ENCODE results near the gene HOMER1.

HOMER1 gene

DNA sequence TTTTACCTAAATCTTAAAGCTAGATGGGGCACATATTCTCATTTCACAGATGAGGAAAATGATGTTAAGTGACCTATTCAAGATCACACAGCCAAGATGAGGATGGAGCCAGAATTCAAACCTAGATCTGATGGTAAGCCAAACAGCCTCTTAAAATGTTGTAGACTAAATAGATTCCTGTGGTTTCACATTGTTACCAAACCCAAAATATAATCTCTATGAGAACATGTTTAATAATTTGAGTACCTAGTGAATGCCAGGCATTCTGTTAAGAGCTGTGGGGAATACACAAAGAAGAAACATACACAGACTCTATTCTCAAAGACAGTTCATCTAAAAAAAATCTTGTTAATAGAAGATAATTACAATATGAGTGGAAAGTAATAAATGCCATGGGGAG is 25.2 kb downstream of the HOMER1 start:
- DNase-seq (ENCODE audit: low read depth) = no peak

DNA sequence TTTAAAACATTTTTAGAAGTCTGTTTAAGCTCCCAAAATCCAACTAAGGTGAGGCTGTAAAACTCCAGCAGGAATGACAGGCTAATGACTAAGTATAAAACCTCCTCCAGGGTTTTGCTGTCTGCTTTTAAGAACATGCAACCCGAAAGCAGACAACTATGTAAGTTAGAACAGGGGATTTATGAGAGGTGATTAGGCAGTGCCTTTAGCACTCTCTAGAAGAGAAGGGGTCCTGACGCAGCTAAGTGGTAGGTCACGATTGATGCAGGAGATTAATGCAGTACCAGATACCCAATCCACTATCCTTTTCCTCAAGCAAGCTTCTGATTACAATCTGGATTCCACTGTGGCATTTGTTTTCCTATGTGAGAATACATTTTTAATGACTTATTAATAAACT is 25.9 kb downstream of the HOMER1 start:
- no peak for DNase-seq (ENCODE audit: low read depth)

DNA sequence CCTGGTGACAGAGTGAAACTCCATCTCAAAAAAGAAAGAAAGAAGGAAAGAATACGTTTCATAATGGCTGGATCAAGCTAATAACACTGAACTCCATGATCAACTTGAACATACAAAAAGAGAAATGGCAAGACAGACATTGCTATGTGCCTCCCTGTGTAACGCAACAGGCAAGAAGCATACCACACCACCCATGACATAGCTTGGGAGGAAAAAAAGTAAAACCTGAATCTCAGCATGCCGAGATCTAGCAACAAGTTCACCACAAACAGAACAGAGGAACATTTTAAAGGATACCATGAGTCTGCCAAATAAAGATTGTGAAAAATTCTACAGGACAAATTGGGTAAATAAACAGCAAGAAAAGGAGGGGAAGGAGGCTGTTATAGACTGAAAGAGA is 26.7 kb downstream of the HOMER1 start:
- no peak for DNase-seq (ENCODE audit: low read depth)

DNA sequence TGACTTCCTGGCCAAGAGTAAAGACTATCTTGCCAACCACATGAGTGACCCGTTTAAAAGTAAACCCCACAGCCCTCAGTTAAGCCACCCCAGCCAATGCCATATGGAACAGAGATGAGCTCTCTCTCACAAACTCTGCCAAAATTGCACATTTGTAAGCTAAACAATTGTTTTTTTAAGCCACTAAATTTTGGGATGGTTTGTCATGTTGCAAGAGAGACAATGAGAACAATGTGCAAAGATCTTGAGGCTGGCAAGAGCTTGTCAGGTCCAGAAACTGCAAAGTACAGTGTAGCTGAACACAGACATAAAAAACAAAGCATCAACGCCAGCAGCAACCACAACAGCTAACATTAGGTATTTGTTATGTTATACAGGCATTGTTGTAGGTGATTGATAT is 27.8 kb downstream of the HOMER1 start:
- no peak for DNase-seq (ENCODE audit: low read depth)

DNA sequence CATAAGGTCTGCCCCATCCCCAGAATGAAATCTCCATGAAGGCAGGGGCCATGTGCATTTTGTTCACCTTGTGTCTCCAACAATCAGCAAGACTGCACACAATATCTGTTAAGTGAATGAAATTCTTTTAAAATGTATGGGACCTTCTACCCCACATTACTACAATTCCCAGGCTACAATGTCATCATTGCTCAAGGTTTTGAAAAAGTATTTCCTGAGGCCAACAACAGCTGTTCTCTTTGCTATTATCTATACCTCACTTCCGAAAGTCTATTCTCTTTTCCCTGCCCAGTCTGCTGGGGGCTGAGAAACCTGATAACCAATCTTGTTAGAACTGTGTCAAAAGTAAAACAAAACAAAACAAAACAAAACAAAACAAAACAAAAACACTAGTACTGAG is 29.2 kb downstream of the HOMER1 start:
- DNase-seq (ENCODE audit: low read depth) = no peak

DNA sequence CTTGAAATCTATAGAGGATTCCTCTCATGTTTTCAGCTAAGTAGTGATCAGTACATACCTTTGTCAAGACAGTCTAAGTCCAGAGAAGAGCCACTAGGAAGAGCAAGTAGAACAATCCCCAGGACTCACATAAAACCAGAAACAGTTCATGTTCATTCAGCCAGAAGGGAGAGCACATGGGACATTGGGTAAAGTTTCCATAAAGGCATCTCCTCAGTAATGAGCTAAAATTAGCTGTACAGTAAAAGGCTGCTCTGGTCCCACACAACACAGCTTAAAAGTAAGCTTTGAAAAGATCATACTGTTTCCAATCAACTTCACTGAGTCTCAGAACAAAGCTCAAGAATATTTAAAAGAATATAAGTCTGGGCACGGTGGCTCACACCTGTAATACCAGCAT is 32.4 kb downstream of the HOMER1 start:
- no peak for DNase-seq (ENCODE audit: low read depth)

DNA sequence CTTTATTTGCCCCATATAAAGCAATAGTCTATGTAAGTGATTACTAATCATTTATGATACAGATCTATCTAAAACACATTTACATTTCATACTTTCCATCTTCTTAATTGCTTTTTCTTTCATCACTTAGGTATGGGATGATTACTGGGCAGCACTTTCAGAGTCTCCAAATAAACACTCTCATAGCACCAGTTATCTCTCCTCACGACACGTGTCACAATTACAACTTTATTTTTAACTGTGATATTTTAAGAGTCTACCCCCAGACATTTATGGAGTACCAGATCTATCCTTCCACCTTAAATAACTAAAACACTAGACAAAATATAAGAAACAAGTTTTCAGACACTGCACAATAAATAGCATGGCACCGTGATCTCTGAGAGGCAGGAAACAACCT is 32.9 kb downstream of the HOMER1 start:
- no peak for DNase-seq (ENCODE audit: low read depth)

DNA sequence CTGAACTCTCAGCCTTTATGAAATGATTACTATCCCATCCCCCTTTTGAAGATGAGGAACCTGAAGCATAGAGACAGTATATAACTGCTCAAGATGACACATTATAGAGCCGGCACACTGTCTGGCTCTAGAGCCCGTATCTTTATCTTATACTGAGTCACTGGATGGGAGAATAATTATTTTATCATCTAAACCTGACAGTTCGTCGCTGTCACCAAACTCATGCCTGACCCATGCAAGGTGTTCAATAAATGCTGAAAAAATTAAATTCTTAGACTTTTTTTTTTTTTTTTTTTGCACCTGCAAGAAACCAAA is 38.8 kb downstream of the HOMER1 start:
- no peak for DNase-seq (ENCODE audit: low read depth)

DNA sequence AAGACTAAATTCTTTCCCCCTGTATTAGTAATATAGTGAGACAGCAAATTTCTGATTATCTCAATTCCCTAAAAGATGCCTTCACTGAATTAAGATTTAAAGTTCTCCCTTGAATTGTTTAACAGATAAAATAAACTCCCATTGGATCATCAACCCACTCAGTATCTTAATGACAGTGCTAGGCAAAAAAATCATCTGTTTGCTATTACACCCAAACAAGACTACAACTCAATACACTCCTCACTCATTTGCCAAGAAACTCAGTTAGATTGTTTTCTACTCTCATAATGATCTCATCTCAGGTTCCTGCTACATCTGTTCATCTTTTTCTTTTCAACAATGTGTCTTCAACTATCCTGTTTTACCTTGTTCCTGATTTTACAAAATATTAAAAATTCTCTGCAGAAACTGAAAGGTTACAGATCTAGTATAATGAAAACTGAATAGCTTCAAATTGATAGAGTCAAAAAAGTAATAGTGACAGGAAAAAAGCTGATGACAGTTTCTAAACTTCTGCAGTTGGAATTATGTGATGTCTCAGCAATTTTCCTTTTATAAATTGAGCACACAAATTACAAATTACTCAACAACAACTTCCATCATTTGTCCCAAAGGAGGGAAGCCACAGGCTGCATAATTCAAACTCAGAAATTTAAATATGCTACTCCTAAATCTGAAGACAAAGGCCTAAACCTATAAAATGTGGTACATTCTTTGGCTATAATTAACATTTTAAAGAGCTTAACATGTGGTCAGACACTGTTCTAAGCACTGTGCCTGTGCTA is 39.4 kb downstream of the HOMER1 start:
- no peak for DNase-seq (ENCODE audit: low read depth)

DNA sequence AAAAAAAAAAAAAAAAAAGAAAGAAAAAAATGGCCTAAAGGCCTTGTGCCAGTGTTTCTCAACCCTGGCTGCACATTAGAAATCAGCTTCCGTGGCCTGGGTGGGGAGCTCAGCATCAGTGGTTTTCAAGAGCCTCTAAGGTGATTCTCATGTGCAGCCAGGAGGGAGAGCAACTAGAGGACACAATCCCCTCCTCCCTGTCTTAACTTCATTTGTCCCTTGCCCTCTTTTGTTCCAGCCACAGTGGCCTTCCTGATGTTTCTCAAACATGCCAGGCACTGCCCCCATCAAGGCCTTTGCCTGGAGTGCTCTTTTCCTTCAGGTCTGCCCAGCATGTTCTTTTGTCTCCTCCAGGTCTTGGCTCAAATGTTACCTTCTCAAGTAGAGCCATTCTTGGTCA is 42.4 kb downstream of the HOMER1 start:
- DNase-seq (ENCODE audit: low read depth) = no peak

DNA sequence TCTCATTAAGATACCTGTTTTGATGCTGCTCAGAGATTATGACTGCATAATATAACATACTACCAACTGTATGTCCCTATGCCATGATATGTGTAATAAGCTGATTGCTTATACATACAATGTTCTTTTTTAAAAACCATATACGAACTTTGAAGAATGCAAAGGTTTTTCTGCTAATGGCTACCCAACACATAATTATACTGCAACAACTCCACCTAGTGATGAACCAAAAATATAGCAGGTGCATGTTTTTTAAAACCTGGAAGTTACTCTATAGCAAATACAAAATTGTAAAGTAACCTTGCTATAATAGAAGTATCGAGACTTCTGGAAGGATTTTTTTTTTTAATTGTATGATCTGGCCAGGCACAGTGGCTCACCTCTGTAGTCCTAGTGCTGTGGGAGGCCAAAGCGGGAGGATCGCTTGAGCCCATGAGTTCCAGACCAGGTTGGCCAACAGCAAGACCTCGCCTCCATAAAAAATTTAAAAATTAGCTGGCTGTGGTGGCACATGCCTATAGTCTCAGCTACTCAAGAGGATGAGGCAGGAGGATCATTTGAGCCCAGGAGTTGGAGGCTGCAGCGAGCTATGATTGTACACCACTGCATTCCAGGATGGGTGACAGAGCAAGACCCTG is 49.1 kb downstream of the HOMER1 start:
- DNase-seq (ENCODE audit: low read depth) = no peak

DNA sequence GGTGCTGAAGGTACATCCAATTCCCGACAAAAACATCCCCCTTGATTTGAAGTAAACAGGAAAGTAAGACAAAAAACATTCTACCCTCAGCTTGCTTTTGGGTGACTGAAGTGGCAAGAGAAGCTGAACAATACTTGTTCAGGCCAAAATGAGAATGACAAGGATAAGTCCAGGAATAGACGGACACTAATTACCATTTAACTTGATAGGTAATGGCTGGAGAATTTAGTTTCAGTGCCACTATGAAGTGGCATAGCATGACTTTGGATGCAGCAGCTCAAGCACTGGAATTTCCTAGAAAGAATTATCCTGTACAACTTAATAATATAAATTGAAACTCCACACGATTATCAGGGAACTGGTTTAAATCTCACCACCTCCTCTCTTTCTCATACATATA is 49.7 kb downstream of the HOMER1 start:
- DNase-seq (ENCODE audit: low read depth) = no peak

DNA sequence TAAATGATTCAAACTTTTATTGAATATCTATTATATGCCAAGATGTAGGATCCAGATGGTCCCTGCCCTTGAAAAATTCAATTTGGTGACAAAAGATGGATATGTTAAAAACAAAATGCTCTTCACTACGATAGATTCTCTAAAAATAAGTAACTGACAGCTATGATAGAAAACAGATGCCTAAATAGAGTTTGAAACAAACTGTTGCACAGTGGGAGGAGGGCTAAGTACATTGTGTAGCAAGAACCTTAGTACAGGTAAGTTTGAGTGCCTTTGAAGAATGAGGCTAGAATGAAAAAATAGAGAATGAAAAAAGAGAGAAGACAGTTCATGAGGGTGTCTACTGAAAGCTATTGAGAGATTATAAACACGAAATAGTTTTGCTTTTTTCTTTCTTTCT is 54.3 kb downstream of the HOMER1 start:
- DNase-seq (ENCODE audit: low read depth) = no peak

DNA sequence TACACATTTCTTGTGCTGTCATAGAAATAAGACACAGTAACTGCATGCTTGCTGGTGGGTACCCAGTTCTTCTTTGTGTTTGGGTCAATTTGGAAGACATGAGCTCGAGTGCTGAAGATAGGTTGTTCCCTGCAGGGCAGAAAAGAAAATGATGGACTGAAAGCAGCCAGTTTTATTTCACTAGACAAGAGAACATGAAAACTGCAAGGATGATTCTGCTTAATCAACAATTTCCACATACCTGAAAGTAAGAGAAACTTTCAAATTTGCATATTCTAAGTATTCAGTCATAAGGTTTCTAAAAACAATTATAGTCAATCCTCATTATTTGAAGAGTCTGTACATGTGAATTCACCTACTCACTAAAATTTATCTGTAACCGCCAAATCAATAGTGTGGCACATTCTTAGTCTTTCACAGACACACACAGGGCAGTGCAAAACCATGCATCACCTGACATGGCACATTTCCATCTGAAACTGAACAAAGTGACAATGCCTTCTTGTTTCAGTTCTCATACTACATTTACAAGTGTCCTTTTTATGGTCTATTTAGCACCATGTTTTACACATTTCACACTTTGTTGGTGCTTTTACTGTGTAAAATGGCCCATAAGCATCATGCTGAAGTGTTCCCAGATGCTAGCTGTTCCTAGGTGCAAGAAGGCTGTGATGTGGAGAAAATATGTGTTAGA is 56.9 kb downstream of the HOMER1 start:
- DNase-seq (ENCODE audit: low read depth) = no peak

DNA sequence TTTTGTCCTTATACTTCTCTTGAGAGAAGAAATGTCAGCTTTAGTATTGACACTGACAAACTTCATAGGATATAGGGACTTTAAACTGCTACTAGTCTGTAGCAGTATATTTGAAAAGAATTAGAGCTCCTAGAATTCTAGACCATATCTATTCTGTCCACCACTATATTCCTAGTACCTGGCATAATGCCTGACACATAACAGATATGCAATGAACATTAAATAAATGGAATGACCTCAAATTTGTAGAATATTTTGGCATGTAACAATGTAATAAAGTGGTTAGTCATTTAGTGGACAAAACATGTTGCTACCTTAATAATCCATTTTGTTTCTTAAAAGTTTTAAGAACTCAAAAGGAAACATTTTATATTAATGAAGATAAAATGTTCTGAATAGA is 57.5 kb downstream of the HOMER1 start:
- no peak for DNase-seq (ENCODE audit: low read depth)

DNA sequence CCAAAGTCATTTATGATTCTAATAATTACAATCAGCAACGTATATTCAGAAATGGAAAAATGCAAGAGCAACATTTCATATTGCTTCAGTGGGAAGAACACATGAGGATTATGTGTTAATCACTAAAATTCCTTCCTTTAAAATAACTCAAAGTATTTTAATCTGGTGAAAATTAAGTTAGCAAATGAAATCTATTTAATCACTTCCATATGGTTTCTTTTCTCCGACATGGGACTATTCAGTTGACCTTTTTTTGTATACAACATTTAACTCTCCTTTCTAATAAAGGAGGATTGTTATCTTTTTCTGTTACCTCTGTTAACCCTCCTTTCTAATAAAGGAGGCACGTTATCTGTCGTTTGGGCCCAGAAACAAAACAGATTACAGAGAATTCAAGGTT is 59.9 kb downstream of the HOMER1 start:
- no peak for DNase-seq (ENCODE audit: low read depth)

DNA sequence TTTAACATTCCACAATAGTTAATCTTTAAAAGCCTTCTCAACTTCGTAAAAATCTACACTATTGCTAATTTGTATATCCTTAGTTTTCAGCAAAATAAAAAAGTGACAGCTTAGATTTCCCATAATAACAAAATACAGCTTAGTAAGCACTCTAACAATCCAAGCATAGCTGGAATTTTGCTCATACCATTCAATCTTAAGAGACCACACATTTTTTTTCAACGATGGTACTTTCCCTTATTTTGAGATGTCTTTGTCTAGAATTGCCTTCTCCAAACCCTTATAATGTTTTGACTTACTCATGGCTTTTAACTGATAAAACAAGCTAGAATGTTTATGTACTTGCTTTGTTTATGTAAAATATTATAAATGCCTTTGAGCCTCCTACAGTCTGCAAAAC is 65.6 kb downstream of the HOMER1 start:
- DNase-seq (ENCODE audit: low read depth) = no peak

DNA sequence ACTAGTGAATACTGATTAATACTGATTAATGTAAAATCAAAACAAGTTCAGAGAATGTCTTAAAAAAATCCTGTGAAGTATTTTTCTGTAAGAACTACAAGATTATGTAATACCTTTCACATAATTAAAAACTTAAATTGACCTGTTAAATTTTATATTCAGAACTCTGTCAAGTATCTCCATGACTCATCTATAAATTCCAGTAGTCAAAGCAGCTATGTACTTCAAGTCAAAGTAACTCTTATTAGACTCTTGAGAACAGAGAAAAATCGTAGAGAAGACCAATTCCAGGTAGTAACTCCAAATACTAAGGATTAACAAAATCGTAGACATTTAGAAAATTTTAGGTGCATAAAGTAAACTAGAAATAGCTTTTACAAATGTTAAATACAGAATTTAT is 77.1 kb downstream of the HOMER1 start:
- DNase-seq (ENCODE audit: low read depth) = no peak

DNA sequence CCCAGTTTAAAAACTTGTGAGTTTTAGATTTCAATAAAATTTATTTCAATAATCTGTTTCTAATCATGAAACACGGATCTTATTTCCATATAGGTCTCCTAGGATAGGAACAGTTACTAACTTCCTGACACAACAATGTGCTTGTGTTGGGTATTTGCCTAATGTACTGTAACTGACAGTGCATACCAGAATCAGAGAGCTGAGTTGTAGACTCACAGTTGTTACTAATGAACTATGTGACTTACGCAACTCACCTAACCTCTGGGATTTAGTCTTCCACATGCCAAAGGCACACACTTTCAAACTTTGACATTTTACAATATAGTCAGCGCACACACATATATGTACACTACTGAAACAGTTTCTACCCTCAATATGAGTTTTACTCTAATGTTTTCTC is 77.7 kb downstream of the HOMER1 start:
- DNase-seq (ENCODE audit: low read depth) = no peak

DNA sequence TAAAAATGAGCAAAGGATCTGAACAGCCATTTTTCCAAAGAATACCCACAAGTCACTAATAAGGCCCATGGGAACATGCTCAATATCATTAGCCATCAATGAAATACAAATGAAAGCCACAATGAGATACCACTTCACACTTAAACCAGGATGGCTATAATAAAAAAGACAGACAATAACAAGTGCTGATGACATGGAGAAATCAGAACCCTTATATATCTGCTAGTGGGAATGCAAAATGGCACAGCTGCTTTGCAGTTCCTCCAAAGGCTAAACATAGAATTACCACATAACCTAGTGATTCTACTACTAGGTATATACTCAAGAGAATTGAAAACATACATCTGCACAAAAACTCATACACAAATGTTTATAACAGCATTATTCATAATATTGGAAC is 83.7 kb downstream of the HOMER1 start:
- DNase-seq (ENCODE audit: low read depth) = no peak

DNA sequence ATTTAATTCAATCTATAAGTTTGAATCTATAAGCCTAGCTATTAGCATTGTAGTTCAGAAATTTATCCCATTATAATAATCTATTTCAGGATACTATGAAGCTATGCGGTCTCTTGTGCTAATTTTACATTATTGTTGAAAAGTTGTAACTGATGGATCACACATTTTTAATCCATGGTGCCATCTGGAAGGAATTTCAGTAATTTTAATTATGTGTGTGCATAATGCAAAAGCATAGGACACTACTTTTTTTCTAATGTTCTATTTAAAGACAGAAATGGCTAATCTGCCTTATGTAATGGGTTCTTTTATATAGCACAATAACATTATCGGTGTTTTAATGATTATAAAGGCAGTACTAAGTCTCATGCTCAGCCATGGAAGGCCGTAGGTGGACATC is 90.6 kb downstream of the HOMER1 start:
- no peak for DNase-seq (ENCODE audit: low read depth)

DNA sequence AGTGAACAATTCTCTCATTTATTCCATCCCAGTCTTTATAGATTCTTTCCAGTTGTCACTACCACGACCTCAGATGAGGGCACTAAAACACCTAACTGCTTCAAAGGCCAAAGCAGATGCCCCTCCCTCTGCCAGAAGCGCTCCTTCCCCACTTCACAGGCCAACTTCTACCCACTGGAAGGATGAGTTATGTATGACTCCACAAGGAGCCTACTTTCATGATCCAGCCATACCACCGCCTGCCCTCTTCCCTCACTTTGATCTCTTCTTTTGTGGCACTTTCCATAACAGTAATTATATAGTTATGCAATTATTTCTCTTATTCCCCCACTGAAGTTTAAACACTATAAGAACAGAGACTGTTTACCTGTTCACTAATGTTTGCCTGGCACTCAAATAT is 93.7 kb downstream of the HOMER1 start:
- DNase-seq (ENCODE audit: low read depth) = no peak

DNA sequence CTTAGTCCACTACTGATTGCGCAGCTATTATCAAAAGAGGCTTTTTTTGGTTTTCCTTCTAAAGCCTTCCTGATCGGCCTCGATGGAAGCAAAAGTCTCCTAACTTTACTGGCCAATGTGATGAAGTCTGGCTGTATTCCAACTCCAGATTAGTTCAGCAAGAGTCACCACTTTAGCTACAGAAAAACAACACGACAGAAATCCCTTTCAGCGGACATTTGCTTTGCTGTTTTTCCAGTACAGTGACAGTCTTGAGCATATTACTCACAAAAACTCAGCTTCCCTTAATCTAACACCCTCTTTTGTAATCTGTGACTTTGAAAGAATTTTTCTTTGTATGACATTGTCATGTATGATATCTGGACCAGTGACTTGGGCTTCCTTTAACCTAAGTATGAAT is 95.7 kb downstream of the HOMER1 start:
- no peak for DNase-seq (ENCODE audit: low read depth)

DNA sequence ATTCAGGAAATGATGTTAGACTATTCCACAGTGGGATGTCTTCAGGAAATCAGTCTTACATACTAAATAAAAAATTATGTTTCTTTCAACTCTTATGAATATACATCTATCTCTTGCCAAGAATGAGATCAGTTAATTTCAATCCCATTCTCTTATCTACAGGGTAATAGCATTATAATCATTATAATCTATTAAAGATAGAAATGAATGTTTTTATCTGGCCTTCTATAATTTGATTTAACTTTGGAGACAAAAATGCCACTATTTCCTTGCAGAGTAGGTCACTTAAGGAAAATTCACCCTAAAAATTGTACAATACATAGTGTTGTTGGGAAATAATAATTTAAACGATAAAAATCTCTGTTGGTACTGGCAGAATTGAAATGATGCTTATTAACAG is 96.4 kb downstream of the HOMER1 start:
- no peak for DNase-seq (ENCODE audit: low read depth)
